Left cardiac atrium (tissue), 4 donors: ENCODE data around the gene PRSS22. TPM values are rescaled to one million over a fixed set of nuclear protein-coding genes. Genes with fewer than 3 reads are reported as not detected.
A peak's percentile ranks its signal among the peaks of the same experiment; 100 is the strongest.
"Not testable (repeated sequence)": the region's sequence is repeated elsewhere in the genome, so short reads cannot be mapped to it uniquely, and the experiment has no call there.

Experiments used
- ATAC-seq, 2 donors: fragments of 200-7000 bp; cut with Tn5 transposase; one replicate each; pipeline ENCODE4 v1.9.1; 2020; ENCODE audit warnings: mild to moderate bottlenecking in 2 of 2, moderate library complexity in 2 of 2
- DNase-seq: peaks from one replicate; pipeline ENCODE4 v3.0.0-alpha.2; 2020
- intact Hi-C, 2 donors: fragments of 100-400 bp; cut with DNase I; formaldehyde crosslinking; loops; one replicate each; pipeline versions ENCODE4 v1.14.1 to v1.15.1; 2022 to 2023
- long read RNA-seq: library from polyadenylated mRNA; unstranded; transcript quantifications from one replicate; pipeline ENCODE4 v2.0.0, GENCODE V29; 2021
- total RNA-seq, 2 donors: library from RNA; stranded (reverse); fragmentation: NEBNext Ultra II Directional; extraction: Animal tissue kit (Norgen Biotek cat#: 25700); gene quantifications; one replicate each; pipeline ENCODE4 v1.2.1, GENCODE V29; 2021
- donor health status: DM: no; HTN: yes; CAD: no.
- donor health status: DM: no; HTN: yes; CAD: no; lungs with severe emphysema.
- donor health status: DM: yes; HTN: yes; CAD: no.
- donor health status: Dilated cardiomyopathy.

The PRSS22 gene
- total RNA-seq = not detected
- long read RNA-seq = 0 reads

GRCh38 chr16:2857451-2858244, at the start of gene PRSS22:
TSS of gene PRSS22 (minus strand) at chr16:2858170. CDS start at chr16:2858104, 66 bp downstream.
- intact Hi-C loops = no loop called here
- ATAC-seq (no peak), DNase-seq (no peak)

- intact Hi-C loops, ATAC-seq: not testable (repeated sequence)
- DNase-seq = peak; percentile 65
Observed at GRCh38 chr16:2907084-2907753, 49.2 kb upstream of the PRSS22 start.

GRCh38 chr16:2905988-2906387, 48.0 kb upstream of the PRSS22 start:
- no peak for DNase-seq
- no peak for ATAC-seq
- intact Hi-C loops = loop anchor here in 1 of 2 donors (2.0 kb wide), 1 partner anchor 23 kb away; the partner anchor contains the start of gene FLYWCH2

- intact Hi-C loops = loop anchor here in 1 of 2 donors (2.0 kb wide), 1 partner anchor 23 kb away; the partner anchor contains the start of gene FLYWCH2
- DNase-seq = peak; percentile 99
- ATAC-seq = peak; percentile 86 to 91
Observed at GRCh38 chr16:2905241-2905987, 47.4 kb upstream of the PRSS22 start.

GRCh38 chr16:2904922-2905240, 46.9 kb upstream of the PRSS22 start:
- ATAC-seq (no peak), DNase-seq (peak; percentile 53)
- intact Hi-C loops = loop anchor here in 1 of 2 donors (2.0 kb wide), 1 partner anchor 22 kb away; the partner anchor contains the start of gene FLYWCH2

- ATAC-seq (peak; percentile 64 to 66), DNase-seq (peak; percentile 88)
- intact Hi-C loops = loop anchor here in 1 of 2 donors (2.0 kb wide), 1 partner anchor 22 kb away; the partner anchor contains the start of gene FLYWCH2
Observed at GRCh38 chr16:2904100-2904921, 46.3 kb upstream of the PRSS22 start.

GRCh38 chr16:2902337-2903130, 44.6 kb upstream of the PRSS22 start:
- DNase-seq = no peak
- intact Hi-C loops = no loop called here
- ATAC-seq = no peak

- intact Hi-C loops = no loop called here
- DNase-seq (no peak), ATAC-seq (no peak)
Observed at GRCh38 chr16:2900526-2901075, 42.6 kb upstream of the PRSS22 start.

- no peak for ATAC-seq
- intact Hi-C loops = no loop called here
Observed at GRCh38 chr16:2899564-2900072, 41.6 kb upstream of the PRSS22 start.

GRCh38 chr16:2898831-2899563, 41.0 kb upstream of the PRSS22 start:
- intact Hi-C loops = no loop called here
- no peak for DNase-seq
- ATAC-seq = no peak

More at GRCh38 chr16:2899564-2900072, 41.6 kb upstream of the PRSS22 start:
- DNase-seq = no peak

GRCh38 chr16:2897110-2897509, 39.1 kb upstream of the PRSS22 start:
- ATAC-seq = no peak
- intact Hi-C loops = no loop called here
- no peak for DNase-seq

- peak in 1 of 2 donors; percentile 7 for ATAC-seq
- intact Hi-C loops = no loop called here
- DNase-seq = no peak
Observed at GRCh38 chr16:2896480-2897010, 38.6 kb upstream of the PRSS22 start.

- ATAC-seq = no peak
- intact Hi-C loops = no loop called here
Observed at GRCh38 chr16:2895813-2896212, 37.8 kb upstream of the PRSS22 start.

GRCh38 chr16:2894231-2894630, 36.3 kb upstream of the PRSS22 start:
- intact Hi-C loops = no loop called here
- ATAC-seq (no peak), DNase-seq (no peak)

More at GRCh38 chr16:2895813-2896212, 37.8 kb upstream of the PRSS22 start:
- DNase-seq = no peak

- intact Hi-C loops = no loop called here
- no peak for ATAC-seq
- no peak for DNase-seq
Observed at GRCh38 chr16:2884041-2884451, 26.1 kb upstream of the PRSS22 start.

- intact Hi-C loops = loop anchor here in 1 of 2 donors (2.0 kb wide), 1 partner anchor 21 kb away; no protein-coding TSS in a partner anchor
- DNase-seq = no peak
- ATAC-seq = peak; percentile 17 to 28
Observed at GRCh38 chr16:2883458-2883908, 25.5 kb upstream of the PRSS22 start.
